Muscle of back (tissue), 13 donors: ENCODE results near the gene TUBGCP4. TPM values are rescaled to one million over a fixed set of nuclear protein-coding genes. Genes with fewer than 3 reads are reported as not detected.
A peak's percentile ranks its signal among the peaks of the same experiment; 100 is the strongest.

Experiments used
- DNase-seq, 3 donors: peaks; one replicate each; pipeline versions ENCODE4 v3.0.0 to v3.0.0-alpha.2; 2013
- long read RNA-seq, 9 donors: transcript quantifications; one replicate each; lab custom pipeline, GENCODE V29; 2026
- polyA plus RNA-seq, 10 donors: library from polyadenylated mRNA; unstranded; fragments of 120-200 nt; gene quantifications; one replicate each; pipeline ENCODE4 v1.2.1, GENCODE V29; 2013; ENCODE audit not compliant: insufficient read length in 10 of 10

Gene TUBGCP4, protein sequence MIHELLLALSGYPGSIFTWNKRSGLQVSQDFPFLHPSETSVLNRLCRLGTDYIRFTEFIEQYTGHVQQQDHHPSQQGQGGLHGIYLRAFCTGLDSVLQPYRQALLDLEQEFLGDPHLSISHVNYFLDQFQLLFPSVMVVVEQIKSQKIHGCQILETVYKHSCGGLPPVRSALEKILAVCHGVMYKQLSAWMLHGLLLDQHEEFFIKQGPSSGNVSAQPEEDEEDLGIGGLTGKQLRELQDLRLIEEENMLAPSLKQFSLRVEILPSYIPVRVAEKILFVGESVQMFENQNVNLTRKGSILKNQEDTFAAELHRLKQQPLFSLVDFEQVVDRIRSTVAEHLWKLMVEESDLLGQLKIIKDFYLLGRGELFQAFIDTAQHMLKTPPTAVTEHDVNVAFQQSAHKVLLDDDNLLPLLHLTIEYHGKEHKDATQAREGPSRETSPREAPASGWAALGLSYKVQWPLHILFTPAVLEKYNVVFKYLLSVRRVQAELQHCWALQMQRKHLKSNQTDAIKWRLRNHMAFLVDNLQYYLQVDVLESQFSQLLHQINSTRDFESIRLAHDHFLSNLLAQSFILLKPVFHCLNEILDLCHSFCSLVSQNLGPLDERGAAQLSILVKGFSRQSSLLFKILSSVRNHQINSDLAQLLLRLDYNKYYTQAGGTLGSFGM
- 10 to 100 TPM in 8 of 10 donors, 1 to 10 TPM in 2; 9.0 to 17.9 (median 11.9) TPM for polyA plus RNA-seq
- long read RNA-seq, donor 1: 0 reads
- long read RNA-seq, donor 2: 0 reads
- long read RNA-seq, donor 3: 0 reads
- long read RNA-seq, donor 4, full-length matches to known transcripts: 1 of 1 reads
- long read RNA-seq, donor 4, partial matches to known transcripts: 0 of 1 reads
- long read RNA-seq, donor 4, other reads (novel, unspliced or antisense): 0 of 1 reads
- long read RNA-seq, donor 5, full-length matches to known transcripts: 1 of 1 reads
- long read RNA-seq, donor 5, partial matches to known transcripts: 0 of 1 reads
- long read RNA-seq, donor 5, other reads (novel, unspliced or antisense): 0 of 1 reads
- long read RNA-seq, donor 6, full-length matches to known transcripts: 2 of 23 reads
- long read RNA-seq, donor 6, partial matches to known transcripts: 15 of 23 reads
- long read RNA-seq, donor 6, other reads (novel, unspliced or antisense): 6 of 23 reads
- long read RNA-seq, donor 7, full-length matches to known transcripts: 2 of 2 reads
- long read RNA-seq, donor 7, partial matches to known transcripts: 0 of 2 reads
- long read RNA-seq, donor 7, other reads (novel, unspliced or antisense): 0 of 2 reads
- long read RNA-seq, donor 8, full-length matches to known transcripts: 1 of 1 reads
- long read RNA-seq, donor 8, partial matches to known transcripts: 0 of 1 reads
- long read RNA-seq, donor 8, other reads (novel, unspliced or antisense): 0 of 1 reads
- long read RNA-seq, donor 9: 0 reads

DNA sequence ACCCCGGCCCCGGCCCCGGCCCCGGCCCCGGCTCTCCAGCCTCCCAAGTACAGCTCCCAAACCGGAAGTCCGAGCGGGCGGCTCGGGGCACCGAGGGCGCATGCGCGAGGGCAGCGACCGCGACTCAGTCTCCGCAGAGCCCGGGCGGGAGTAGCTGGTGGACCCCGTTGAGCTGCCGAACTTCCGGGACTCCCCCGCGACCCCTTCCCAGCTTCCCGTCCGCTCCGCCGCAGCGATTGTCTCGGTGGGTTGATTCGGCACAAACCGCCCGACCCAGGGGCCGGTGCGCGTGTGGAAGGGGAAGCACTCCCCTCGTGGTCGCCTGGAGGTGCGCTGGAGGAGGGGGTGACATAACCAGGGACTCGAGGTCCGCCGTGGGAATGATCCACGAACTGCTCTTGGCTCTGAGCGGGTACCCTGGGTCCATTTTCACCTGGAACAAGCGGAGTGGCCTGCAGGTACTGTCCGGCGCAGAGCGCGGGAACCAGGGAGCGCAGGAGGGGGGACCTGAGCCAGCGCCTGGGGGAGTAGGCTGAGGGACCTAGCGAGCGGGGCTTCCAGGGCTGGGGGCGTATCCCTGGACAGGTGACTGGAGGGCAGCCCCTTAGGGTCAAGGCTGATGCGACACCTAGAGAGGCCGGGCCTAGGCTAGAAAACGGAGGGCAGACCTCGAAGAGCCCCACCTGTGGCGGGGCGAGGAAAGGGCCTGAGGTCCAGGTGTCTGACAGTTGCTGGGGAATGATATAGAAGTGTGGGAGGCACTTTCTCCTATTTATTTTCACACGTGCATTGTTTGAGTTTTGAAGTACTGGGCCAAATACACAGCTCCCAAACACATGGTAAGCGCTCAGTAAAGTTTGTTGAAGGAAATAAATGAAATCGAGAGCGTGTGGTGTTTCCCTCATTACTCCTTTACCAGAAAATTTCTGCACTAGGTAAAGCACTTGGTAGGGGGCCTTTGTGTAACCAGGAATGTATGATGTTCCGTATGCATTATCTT, at the start of gene TUBGCP4, which contains the start of gene ZSCAN29:
Gene TUBGCP4 (plus strand): TSS at position 127 of the 1,000 bp plus-strand sequence. CDS start 254 bp downstream, at position 381.
Gene ZSCAN29 (minus strand): TSS at position 69 of the 1,000 bp plus-strand sequence. CDS start 1,130 bp downstream, outside the sequence.
- DNase-seq: peak; percentile 71 to 94 (median 87)

DNA sequence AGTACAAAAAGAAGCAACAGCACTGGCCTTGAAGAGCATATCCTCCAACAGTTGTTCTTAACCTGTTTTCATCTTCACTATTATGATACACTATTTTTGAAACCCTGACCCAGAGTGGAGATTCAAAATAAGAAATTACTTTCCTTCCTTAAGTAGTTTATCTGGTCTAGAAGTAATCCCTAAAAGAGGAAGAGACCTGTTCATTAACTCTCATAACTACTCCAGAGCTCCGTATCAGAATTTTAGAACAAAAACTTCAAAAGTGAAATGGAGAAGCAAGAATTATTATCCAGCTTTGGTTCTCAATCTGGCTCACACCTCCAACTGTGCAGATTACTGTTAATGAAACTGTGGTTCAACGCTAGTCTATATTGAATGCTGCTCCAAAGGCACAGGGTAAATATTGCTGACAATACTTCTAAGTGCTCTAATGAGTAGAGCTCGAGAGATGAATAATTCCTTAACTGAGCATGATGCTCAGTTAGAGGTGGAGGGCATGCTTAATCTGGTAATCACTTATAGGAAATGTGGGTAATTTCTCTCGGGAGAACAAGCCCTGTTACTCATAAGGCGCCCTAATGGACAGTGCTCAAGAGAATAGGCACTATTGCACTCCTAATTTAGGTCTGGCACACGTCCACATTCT, 45.7 kb upstream of the TUBGCP4 start:
- no peak for DNase-seq

DNA sequence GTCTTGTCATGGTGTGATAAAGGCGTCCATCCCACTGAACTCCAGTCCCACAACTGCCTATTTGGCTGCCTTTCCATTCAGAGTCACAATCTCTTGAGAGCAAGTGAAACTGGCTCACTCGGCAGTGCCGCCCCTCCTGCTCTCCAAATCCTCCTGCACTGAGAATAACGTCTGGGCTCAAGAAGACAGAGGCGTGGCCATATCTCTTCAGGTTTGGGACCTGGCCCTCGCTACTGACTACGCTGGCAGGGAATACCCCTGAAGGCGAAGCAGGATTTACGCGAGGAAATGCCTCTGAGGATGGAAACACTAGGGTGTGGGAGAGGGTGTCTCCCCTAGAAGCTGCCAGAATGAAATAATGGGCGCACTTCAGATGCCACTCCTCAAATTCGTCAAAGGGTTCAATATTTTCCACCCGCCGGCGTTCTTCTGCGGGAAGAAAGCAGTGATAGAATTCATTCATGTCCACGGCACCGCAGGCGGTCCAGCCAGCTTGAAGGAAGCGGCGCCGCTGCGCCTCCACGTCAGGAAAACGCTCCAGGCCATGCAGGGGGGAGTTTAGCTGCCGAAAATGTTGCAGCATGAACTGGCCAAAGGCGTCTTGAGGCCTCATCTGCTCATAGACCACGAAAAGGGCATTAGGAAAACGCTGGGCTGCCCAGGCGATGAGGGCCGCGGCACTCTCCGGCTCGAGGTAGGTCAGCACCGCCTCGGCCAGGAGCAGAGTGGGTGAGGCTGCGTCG, 41.5 kb upstream of the TUBGCP4 start:
- peak in 1 of 3 donors; percentile 9 for DNase-seq

DNA sequence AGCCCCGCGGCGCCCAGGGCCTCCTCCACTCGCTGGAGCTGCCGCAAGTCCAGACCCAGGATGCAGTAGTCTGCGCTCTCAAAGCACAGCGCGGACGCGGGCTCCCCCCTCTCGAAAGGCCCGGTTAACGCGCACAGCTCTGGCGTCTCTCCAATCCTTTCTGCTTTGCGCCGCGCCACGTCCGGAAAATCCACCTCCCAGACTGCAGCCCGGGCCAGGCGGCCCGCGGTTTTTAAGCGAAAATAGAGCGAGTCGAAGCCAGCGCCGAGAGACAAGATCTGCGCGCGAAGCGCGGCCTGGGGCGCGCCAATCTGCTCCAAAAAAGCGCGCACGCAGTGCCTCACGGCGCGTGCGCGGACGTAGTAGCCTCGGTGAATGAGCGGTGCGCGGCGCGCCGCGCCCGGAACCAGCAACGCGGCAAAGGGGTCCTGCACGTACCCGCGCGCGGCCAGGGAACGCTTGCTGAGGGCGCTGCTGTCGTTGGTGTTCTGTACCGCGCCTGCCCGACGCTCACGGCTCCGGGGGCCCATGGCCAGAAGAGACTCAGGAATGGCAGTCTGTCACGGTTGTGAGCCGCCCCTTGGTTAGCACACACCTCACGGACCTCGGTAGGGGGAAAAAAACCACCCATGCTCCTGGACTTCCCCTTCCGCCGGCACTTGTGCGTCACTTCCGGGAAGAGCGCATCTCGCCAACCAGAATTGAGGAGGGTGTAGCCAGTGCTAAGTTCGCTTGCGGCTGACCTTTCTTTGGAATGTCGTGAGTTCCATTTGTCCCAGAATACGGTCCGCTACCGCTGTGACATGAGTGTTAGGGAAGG, 40.7 kb upstream of the TUBGCP4 start, which contains the start of gene LCMT2:
Gene LCMT2 (minus strand): TSS at position 614 of the 820 bp plus-strand sequence. CDS start 84 bp downstream, at position 530.
- DNase-seq: peak; percentile 96 to 99 (median 98)

DNA sequence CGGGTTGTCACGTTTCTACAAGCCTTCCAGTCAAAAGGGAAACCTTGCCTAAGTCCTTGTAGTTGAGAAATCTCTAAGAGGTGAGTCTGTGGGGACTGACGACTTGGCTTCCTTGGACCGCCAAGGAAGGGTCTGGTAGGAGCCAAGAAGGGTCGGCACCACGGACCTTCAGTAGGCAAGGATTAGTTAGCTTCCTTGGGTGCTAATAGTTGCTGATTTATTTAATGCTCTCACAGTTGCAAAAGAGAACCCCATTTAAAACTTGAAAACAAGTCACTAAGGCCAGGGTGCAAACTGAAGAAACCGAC, 40.2 kb upstream of the TUBGCP4 start:
- no peak for DNase-seq

DNA sequence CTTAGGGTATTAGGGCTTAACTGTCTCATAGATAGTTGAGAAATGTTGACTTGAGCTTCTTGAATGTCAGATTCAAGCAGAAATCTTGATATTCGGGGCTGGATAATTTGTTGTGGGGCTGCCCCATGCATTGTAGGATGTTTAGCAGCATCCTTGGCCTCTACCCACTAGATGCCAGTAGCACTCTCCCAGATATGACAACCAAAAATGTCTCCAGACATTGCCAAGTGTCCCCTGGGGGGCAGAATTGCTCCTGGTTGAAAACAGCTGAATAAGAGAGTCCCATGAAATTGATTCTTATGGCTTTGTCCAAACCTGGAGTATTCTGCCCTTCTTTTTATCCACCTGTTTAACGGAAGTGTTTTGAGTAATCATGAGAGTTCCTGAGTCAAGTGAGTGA, 24.6 kb upstream of the TUBGCP4 start:
- DNase-seq: no peak

DNA sequence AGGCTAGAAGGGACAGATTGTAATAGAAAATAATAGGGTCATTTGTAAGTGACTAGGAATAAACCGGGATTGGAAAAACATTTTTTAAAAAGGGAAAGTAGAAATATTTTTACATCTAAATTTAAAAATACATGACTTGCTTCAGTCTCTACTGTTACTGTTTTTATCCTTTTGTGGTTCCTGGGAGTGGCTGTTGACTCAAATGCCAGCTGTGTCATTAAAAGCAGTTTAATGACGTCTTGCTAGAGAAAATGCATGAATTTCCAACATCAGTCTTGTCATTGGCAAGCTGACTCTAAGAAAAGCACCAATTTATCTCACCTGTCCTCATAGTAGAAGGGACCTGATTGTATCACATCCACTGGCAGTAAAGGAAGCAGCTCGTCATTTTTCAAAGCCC, 23.8 kb upstream of the TUBGCP4 start:
- no peak for DNase-seq

DNA sequence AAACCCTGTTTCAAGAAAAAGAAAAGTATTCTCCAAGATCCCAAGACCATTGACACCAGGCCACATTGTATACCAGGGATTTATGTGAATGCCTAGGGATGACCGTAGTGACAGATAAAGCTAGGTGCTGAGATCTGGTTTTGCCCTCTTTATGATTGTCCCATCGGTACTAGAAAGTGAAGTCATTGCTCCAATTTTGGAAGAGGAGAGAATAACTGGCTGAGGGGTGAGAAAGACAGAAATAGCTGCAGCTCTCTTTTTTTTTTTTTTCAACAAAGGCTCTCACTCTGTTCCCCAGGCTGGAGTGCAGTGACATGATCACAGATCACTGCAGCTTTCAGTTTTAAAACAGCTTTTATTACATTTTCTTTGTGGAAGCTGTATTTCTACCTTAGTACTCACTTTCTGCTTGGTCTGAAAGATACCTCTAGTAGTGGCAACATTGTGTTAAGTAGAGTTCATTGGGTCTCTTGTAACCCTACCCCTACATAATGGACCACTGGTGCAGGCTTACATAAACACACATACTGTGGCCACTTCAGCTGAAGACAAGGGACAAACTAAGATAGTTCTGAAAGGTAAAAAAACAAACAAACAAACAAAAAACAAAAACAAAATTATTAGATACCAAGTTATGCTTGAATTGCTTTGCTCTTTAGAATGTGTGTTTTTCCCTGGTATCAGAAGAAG, 18.1 kb upstream of the TUBGCP4 start:
- no peak for DNase-seq

DNA sequence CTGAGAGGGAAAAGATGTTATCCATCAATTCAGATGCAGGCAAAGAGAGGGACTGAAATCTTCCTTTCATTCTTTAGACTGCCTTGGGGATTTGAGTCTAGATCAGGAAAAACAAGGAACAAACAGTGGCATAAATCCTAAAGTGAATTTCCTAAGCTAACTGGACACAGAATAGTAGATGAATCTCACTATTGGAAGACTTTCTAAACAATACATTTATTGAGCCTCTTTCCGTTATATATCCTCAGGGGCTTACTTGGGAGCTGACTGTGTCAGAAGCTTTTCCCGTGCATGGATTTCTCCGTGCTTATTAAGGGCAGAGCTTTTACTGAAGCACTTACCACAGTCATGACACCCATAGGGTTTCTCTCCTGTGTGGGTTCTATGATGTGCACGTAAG, 10.1 kb upstream of the TUBGCP4 start:
- no peak for DNase-seq

DNA sequence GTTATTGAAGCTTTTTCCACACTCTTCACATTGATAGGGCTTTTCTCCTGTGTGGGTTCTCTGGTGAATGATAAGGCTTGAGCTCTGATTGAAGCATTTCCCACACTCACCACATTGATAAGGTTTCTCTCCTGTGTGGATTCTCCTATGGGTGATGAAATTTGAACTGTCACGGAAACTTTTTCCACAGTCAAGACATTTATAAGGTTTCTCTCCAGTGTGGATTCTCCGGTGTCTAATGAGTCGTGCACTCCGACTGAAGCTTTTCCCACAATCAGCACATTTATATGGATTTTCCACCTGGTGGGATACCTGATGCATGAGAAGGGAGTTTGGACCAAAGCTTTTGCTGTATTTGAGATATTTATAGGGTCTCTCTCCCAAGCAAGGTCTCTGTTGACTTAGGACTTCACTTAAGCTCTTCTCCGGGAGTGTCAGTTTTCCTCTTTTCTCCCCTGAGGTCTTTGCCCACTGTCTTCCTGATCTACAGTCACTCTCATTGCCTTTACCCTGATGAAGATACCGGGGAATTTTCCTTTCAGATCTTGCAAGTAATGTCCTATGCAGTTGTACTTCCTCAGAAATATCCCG, 9.5 kb upstream of the TUBGCP4 start:
- DNase-seq: no peak

DNA sequence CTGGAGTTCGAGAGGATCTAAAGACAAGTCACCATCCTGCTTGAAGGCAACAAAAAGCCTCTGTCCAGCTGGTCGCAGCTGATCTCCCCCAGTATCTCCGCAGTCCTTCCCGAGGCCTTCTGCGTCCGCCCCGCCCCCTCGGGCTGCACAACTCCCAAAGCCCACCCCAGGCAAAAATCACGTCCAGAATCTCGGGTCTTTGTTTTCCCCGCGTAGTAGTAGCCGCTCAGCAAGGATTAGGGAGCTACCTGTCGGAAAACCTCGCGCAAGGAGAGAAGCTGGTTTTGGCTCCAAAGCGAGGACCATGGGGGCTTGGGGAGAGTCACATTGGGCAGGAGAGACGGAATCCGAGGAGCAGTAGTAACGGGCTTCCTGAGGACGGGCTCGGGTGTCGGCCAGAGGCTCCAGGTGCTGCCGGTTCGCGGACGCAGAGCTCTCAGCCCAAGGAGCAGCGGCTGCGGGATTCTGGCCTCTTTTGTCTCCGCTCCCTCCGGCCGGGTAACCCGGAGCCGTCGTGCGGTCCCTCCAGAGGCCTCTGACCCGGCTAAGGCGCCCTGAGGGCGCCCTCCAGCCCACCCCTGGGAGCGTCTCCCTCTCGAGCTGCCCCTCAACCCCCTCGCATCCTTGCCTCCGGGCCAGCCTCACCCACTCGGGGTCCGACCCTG, 459 bp upstream of the TUBGCP4 start:
- peak; percentile 11 to 75 (median 34) for DNase-seq

DNA sequence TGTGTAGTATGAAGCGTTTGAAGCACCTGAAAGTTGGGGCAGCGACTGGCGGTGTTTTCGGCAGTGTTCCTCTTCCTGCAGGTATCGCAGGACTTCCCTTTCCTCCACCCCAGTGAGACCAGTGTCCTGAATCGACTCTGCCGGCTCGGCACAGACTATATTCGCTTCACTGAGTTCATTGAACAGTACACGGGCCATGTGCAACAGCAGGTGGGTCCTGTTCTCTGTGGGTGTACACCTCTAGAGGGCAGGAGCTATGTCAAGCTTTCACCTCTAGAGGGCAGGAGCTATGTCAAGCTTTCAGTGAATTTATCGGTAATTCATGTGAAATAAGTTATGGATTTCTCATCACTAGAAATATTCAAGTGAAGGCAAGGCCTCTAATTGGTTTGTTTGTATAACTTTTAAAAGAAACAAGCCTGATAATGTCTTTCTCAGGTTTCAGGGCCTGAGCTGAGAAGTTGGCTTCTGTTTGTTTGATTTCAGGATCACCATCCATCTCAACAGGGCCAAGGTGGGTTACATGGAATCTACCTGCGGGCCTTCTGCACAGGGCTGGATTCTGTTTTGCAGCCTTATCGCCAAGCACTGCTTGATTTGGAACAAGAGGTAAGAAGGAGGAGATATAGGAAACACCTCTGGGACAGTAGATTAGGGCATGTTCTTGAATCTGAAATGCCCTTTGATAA, 5.3 kb downstream of the TUBGCP4 start:
- DNase-seq: peak in 2 of 3 donors; percentile 10 to 31

DNA sequence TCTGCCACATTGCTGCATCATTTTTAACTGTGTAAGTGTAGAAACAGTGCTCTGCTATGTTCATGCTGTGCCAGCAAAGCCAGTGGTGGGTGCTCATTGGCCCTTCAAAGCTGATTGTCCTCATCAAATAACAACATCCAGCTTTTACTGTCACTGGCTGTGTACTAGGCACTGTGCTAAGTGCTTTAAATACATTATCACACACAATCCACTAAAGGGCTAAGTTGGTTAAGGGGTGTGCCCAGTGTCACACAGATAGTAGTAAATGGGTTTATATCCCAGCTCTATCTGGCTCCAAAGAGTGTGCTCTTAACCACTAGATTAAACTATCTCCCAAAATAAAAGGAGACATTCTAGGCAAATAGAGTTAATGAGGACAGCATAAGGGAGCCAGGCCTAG, 7.7 kb downstream of the TUBGCP4 start:
- no peak for DNase-seq

DNA sequence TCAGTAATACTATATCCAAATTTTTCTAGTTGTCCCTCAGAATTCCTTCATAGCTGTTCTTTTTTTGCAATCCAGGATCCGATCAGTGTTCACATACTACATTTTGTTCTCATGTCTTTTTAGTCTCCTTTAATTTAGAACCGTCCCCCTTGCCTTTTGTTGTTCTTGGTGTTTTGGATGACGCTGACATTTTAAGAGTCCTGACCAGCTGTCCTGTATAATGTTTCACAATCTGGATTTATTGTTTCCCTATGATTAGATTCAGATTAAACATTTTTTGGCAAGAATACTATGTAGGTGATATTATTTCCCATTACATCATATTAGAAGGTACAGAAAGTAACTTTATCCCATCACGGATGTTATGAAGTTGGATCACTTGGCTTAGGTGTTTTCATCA, 11.4 kb downstream of the TUBGCP4 start:
- DNase-seq: no peak

DNA sequence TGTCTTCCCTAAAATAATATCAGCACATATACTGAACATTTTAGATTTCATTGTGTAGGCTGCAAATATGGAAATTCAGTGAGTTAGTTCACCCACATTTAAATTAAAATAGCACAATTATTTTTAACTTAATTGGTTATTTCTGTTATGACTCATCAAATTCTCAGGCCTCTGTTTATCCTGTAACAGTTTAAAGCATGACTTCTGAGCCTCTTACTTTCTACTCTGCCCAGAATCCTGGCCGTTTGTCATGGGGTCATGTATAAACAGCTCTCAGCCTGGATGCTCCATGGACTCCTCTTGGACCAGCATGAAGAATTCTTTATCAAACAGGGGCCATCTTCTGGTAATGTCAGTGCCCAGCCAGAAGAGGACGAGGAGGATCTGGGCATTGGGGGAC, 12.2 kb downstream of the TUBGCP4 start:
- DNase-seq: no peak

DNA sequence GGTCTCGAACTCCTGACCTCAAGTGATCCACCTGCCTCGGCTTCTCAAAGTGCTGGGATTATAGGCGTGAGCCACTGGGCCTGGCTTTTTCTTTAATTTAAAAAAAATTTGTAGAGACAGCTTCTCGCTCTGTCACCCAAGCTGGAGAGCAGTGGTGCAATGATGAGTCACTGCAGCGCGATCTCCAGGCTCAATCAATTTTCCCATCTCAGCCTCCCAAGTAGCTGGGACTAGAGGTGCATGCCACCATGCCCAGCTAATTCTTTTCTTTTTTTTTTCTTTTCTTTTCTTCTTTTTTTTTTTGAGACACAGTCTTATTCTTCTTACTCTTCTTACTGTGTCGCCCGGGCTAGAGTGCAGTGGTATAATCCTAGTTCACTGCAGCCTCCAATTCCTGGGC, 19.8 kb downstream of the TUBGCP4 start:
- no peak for DNase-seq
